K562 (cell line): Measurements from ENCODE around the gene C1QTNF6. TPM values are rescaled to one million over a fixed set of nuclear protein-coding genes. Genes with fewer than 3 reads are reported as not detected.

Experiments used
- ATAC-seq: fragments of 200-7000 bp; cut with Tn5 transposase; 3 replicates; pipeline ENCODE4 v1.9.1; 2020; ENCODE audit warnings: moderate library complexity
- BruUV-seq: library from RNA; stranded (reverse); fragments of 400-500 nt; replicated peaks from 2 replicates; lab custom pipeline; 2021; lab: Mats Ljungman, UMichigan
- CTCF ChIA-PET: fragments of 300-600 bp; formaldehyde crosslinking; extraction: SDS; loops from one replicate; lab custom pipeline; 2021; ENCODE audit warnings: low intra/inter-chr PET ratio; lab: Yijun Ruan, JAX
- POLR2A ChIA-PET: fragments of 300-600, 350-650 bp; sonication (Branson Sonifier 250); formaldehyde crosslinking; extraction: SDS; loops from one replicate; lab custom pipeline; 2021; ENCODE audit warnings: antibody characterized with exemption, inconsistent platforms; lab: Yijun Ruan, JAX
- DNase-seq, 4 experiments: peaks; one replicate each; pipeline versions ENCODE4 v3.0.0 to v3.0.0-alpha.2; 2011 to 2018; ENCODE audit warnings: low spot score in 3 of 4, mixed read lengths in 3 of 4; ENCODE audit errors: extremely low read depth in 1 of 4
- FAIRE-seq: peaks from 2 replicates; lab custom pipeline; 2011; peaks lifted over from hg19 to GRCh38; lab: Jason Lieb, UNC
- H2AFZ ChIP-seq: 2 replicates; pipeline ENCODE4 v1.6.0; 2011; ENCODE audit warnings: low read depth, low read length, control low read depth, inconsistent platforms
- H3K27ac ChIP-seq: fragments of 200-600 bp; 3 replicates; pipeline ENCODE4 v1.8.0; 2011; ENCODE audit warnings: low read depth, mild to moderate bottlenecking, control low read depth, inconsistent platforms, low read length, moderate library complexity, mixed read lengths; ENCODE audit errors: extremely low read depth
- H3K27me3 ChIP-seq, 2 experiments: fragments of 300-600 bp in 1 of 2; 2 replicates in 1 of 2; 3 replicates in 1 of 2; pipeline versions ENCODE4 v1.6.0 to v1.8.0; 2011; ENCODE audit warnings: inconsistent platforms in 2 of 2, low read length in 2 of 2, mild to moderate bottlenecking in 1 of 2, mixed read lengths in 1 of 2, moderate library complexity in 1 of 2; ENCODE audit not compliant: control insufficient read depth in 2 of 2, insufficient read depth in 2 of 2
- H3K36me3 ChIP-seq: fragments of 300-600 bp; 3 replicates; pipeline ENCODE4 v1.8.0; 2011; ENCODE audit warnings: mild to moderate bottlenecking, low read length, inconsistent platforms; ENCODE audit not compliant: control insufficient read depth, insufficient read depth
- H3K4me1 ChIP-seq, 2 experiments: fragments of 200-600 bp in 1 of 2; replicated peaks in 1 of 2; 2 replicates in 1 of 2; 3 replicates in 1 of 2; pipeline versions ENCODE4 v1.5.1 to v1.8.0; 2011; ENCODE audit warnings: inconsistent platforms in 2 of 2, low read length in 2 of 2, mild to moderate bottlenecking in 1 of 2, mixed read lengths in 1 of 2, moderate library complexity in 1 of 2; ENCODE audit not compliant: control insufficient read depth in 2 of 2, insufficient read depth in 2 of 2
- H3K4me2 ChIP-seq: 2 replicates; pipeline ENCODE4 v1.6.1; 2011; ENCODE audit warnings: low read length, control low read depth, inconsistent platforms, mixed read lengths; ENCODE audit not compliant: insufficient read depth
- H3K4me3 ChIP-seq: fragments of 200-600 bp; sonication (generic), shearing (Covaris generic); 2 replicates; pipeline ENCODE4 v1.5.1; 2016; ENCODE audit warnings: control low read depth, inconsistent platforms
- H3K79me2 ChIP-seq: fragments of 200-600 bp; 3 replicates; pipeline ENCODE4 v1.8.0; 2011; ENCODE audit warnings: low read length, inconsistent platforms; ENCODE audit not compliant: control insufficient read depth, insufficient read depth
- H3K9ac ChIP-seq, 2 experiments: 2 replicates each; pipeline versions ENCODE4 v1.6.0 to v1.6.1; 2011; ENCODE audit warnings: low read depth in 2 of 2, low read length in 2 of 2, control low read depth in 1 of 2, inconsistent platforms in 1 of 2, mild to moderate bottlenecking in 1 of 2, mixed read lengths in 1 of 2; ENCODE audit not compliant: insufficient read depth in 1 of 2
- H3K9me1 ChIP-seq: one replicate; pipeline ENCODE4 v1.6.0; 2011; ENCODE audit warnings: inconsistent platforms, mild to moderate bottlenecking, low read length, moderate library complexity; ENCODE audit not compliant: control insufficient read depth, insufficient read depth
- H3K9me3 ChIP-seq: replicated peaks from 2 replicates; pipeline ENCODE4 v1.5.1; 2011; ENCODE audit warnings: low read depth, low read length, inconsistent platforms; ENCODE audit not compliant: control insufficient read depth, insufficient read depth
- H4K20me1 ChIP-seq: replicated peaks from 2 replicates; pipeline ENCODE4 v1.6.1; 2011; ENCODE audit warnings: low read length, inconsistent platforms, mixed read lengths; ENCODE audit not compliant: control insufficient read depth, insufficient read depth
- GATAD2B ChIP-seq: fragments of 450-650 bp; IDR thresholded peaks from 2 replicates; pipeline ENCODE4 v1.6.1; 2017; ENCODE audit warnings: mild to moderate bottlenecking, borderline replicate concordance
- IRF2 ChIP-seq: sonication (generic); formaldehyde crosslinking; IDR thresholded peaks from 2 replicates; pipeline ENCODE4 v1.8.1; 2022; ENCODE audit warnings: mild to moderate bottlenecking, missing genetic modification reagents
- NCOA6 ChIP-seq: fragments of 450-650 bp; IDR thresholded peaks from 2 replicates; pipeline ENCODE4 v1.6.1; 2017; ENCODE audit warnings: mild to moderate bottlenecking
- NEUROD1 ChIP-seq: fragments of 150-350 bp; IDR thresholded peaks from 2 replicates; pipeline ENCODE4 v1.6.1; 2014; ENCODE audit warnings: borderline replicate concordance, low read length, low read depth; ENCODE audit not compliant: partially characterized antibody
- POLR2B ChIP-seq: fragments of 450-650 bp; IDR thresholded peaks from 2 replicates; pipeline ENCODE4 v1.6.1; 2018; ENCODE audit warnings: low read depth; ENCODE audit not compliant: partially characterized antibody
- SUPT5H ChIP-seq: fragments of 450-650 bp; IDR thresholded peaks from 2 replicates; pipeline ENCODE4 v1.6.1; 2016
- ZNF124 ChIP-seq: sonication (generic); formaldehyde crosslinking; IDR thresholded peaks from 2 replicates; pipeline ENCODE4 v1.8.1; 2022; ENCODE audit warnings: missing genetic modification reagents
- WGBS: fragments of 100-300 bp; shearing (Covaris generic); methylation state at CpG from one replicate; pipeline ENCODE4 v1.1.6; 2016; ENCODE audit warnings: low coverage, mixed read lengths; ENCODE audit not compliant: insufficient coverage; ENCODE audit errors: missing lambda C conversion rate; 5-methylcytosine and 5-hydroxymethylcytosine counted together
- in situ Hi-C: fragments of 300-500 bp; cut with MboI; formaldehyde crosslinking; loops from 4 replicates; pipeline ENCODE4 v1.15.0; 2018; ENCODE audit warnings: inconsistent platforms, mixed read lengths
- intact Hi-C: fragments of 100-400 bp; cut with micrococcal nuclease; formaldehyde crosslinking; loops from 2 replicates; pipeline ENCODE4 v1.14.2; 2022
- polyA plus RNA-seq, 8 experiments: library from polyadenylated mRNA; depleted of rRNA in 4 of 8; stranded (reverse) in 5 of 8; unstranded in 3 of 8; fragments of >200 nt; fragmentation: Nextera tagmentation in 2 of 8; fragmentation: Illumina TruSeq in 1 of 8; extraction: Ambion mirVana in 2 of 8; extraction: Trizol in 1 of 8; gene quantifications; 2 replicates each; pipeline versions ENCODE4 v1.2.1 to v1.2.3, GENCODE V29; 2011 to 2014; ENCODE audit warnings: inconsistent platforms in 1 of 8, missing spikeins in 1 of 8
- total RNA-seq, 7 experiments: library from RNA; depleted of rRNA in 6 of 7; stranded (reverse); fragments of >200 nt in 6 of 7; fragmentation: Illumina TruSeq in 2 of 7; extraction: Trizol in 2 of 7; gene quantifications; 2 replicates each; pipeline versions ENCODE4 v1.2.1 to v1.2.3, GENCODE V29; 2011 to 2021; ENCODE audit warnings: low replicate concordance in 1 of 7

Gene C1QTNF6
- total and polyA plus RNA-seq, 9 of the 15 experiments (the other 6 are each of a cell fraction or from before 2014, with no cell fraction given), result 0.18 to 0.92 (median 0.55) TPM

DNA sequence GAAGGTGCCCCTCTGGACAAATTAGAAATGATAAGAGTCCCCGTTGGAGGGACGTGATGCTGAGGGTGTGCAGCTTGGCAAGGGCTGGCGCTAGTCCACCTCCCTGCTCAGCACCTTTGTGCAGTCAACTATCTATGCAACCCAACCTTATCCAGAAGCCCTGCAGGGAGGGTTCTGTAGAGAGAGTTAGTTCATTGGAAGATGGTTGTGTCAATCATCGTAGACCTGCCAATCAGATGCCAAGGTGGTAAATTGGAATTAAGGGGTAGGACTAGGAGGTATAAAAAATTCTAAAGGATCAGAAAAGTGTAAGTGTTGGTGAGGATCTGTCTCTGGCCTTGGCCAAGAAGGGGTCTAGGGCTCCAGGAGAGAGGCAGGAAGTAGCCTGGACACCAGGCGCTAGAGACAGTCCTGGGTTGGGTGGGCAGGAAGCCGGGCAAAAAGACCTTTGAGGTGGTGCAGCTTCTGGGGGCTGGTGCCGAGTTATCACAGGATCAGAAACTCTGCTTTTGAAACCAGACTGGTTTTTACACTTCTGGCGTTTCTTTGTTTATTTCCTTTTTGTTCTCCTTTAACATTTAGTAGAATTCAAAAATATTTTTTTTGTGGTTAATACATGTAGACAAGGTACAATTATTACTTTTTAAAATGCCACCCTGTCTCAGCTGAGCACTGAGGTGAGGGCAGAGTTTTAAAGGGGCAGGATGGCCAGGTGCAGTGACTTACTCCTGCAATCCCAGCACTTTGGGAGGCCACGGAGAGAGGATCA, 1.6 kb downstream of the C1QTNF6 start (continued):
- TF ChIP-seq SUPT5H, result no peak
- no peak for TF ChIP-seq GATAD2B

- DNase-seq, result no peak
- POLR2A ChIA-PET, result interaction anchor here (0.5 to 0.7 kb wide), 2 partner anchors 11 to 377 kb away, joined by 3 to 4 read pairs; no protein-coding TSS in a partner anchor
- CTCF ChIA-PET, result no interaction called here
- Histone ChIP-seq H3K4me2 (no peak overlapping the region), H3K9me3 (no peaks in the 10 kb centered on the region), H3K27me3 (peaks cover 0 to 40% of the 10 kb centered on the region in 2 experiments; a peak in 2 of 5 replicates), H3K9me1 (no peaks in the 10 kb centered on the region), H2AFZ (no peak overlapping the region), H3K36me3 (no peaks in the 10 kb centered on the region), H3K9ac (no peak overlapping the region), H3K4me3 (no peak overlapping the region), H3K79me2 (no peaks in the 10 kb centered on the region), H3K4me1 (peaks cover 9 to 26% of the 10 kb centered on the region in 2 experiments), H3K27ac (no peak overlapping the region), H4K20me1 (0 out of 2 replicates have a peak, but pooled peaks cover 3% of the 10 kb centered on the region)
- in situ Hi-C loops (no loop called here), intact Hi-C loops (no loop called here)
- peak; percentile 15; the same call in 1 of the 3 replicates for ATAC-seq
- BruUV-seq, result no TSS peak
- WGBS, result 46% methylated on average over 5 of the region's 13 CpGs
- FAIRE-seq, result no peak
- TF ChIP-seq IRF2 (CRISPR knock-in tag) (no peak), POLR2B (no peak), ZNF124 (no peak), NEUROD1 (no peak), NCOA6 (no peak)
These were observed 2.3 kb downstream of the C1QTNF6 start for GRCh38 chr22:37185646-37186227.
